Amniotic epithelial cell (primary cell): ENCODE measurements around the gene FAIM2.
"Not testable (repeated sequence)": the region's sequence is repeated elsewhere in the genome, so short reads cannot be mapped to it uniquely, and the experiment has no call there.

Experiments used
- DNase-seq: peaks from one replicate; pipeline ENCODE4 v3.0.0-alpha.2; 2010; ENCODE audit warnings: low read depth

FAIM2 gene

GRCh38 chr12:49863946-49864797, 39.5 kb downstream of the FAIM2 start:
- no peak for DNase-seq

GRCh38 chr12:49860921-49861320, 42.8 kb downstream of the FAIM2 start:
- DNase-seq = not testable (repeated sequence)

- DNase-seq = not testable (repeated sequence)
These were observed 47.8 kb downstream of the FAIM2 start for GRCh38 chr12:49855890-49856289.

- DNase-seq = no peak
These were observed 48.7 kb downstream of the FAIM2 start for GRCh38 chr12:49854976-49855375.

GRCh38 chr12:49853671-49854070, 50.0 kb downstream of the FAIM2 start:
- DNase-seq = no peak

GRCh38 chr12:49847161-49847560, 56.5 kb downstream of the FAIM2 start:
- no peak for DNase-seq

GRCh38 chr12:49846032-49846431, 57.7 kb downstream of the FAIM2 start:
- no peak for DNase-seq

GRCh38 chr12:49843876-49844437, 59.7 kb downstream of the FAIM2 start:
- peak; percentile 58 for DNase-seq

- no peak for DNase-seq
These were observed 60.3 kb downstream of the FAIM2 start for GRCh38 chr12:49843411-49843810.

GRCh38 chr12:49842519-49843352, 61.0 kb downstream of the FAIM2 start, which contains the start of gene BCDIN3D:
BCDIN3D (minus strand) TSS chr12:49843106; CDS start chr12:49843087, 19 bp downstream.
- peak; percentile 91 for DNase-seq

- DNase-seq = peak; percentile 60
These were observed 64.6 kb downstream of the FAIM2 start for GRCh38 chr12:49838973-49839633.

GRCh38 chr12:49832836-49833421, 70.8 kb downstream of the FAIM2 start:
- DNase-seq = peak; percentile 94

GRCh38 chr12:49831717-49832116, 72.0 kb downstream of the FAIM2 start:
- DNase-seq = no peak

GRCh38 chr12:49828133-49829091, 75.3 kb downstream of the FAIM2 start, which contains the start of gene NCKAP5L:
NCKAP5L (minus strand) TSS chr12:49828413; CDS start chr12:49804044, 24,369 bp downstream.
- peak; percentile 95 for DNase-seq

- DNase-seq = peak; percentile 88
These were observed 76.2 kb downstream of the FAIM2 start for GRCh38 chr12:49827401-49828099.

- no peak for DNase-seq
These were observed 76.7 kb downstream of the FAIM2 start for GRCh38 chr12:49827051-49827400.

GRCh38 chr12:49825971-49826421, 77.7 kb downstream of the FAIM2 start:
- DNase-seq = peak; percentile 31

- peak; percentile 44 for DNase-seq
These were observed 78.2 kb downstream of the FAIM2 start for GRCh38 chr12:49825360-49825970.

- peak; percentile 67 for DNase-seq
These were observed 78.8 kb downstream of the FAIM2 start for GRCh38 chr12:49824895-49825294.
